Measurements from ENCODE around the gene NFAT5.

NFAT5 gene

GRCh38 chr16:69599731-69600130 lies 34.0 kb downstream of the NFAT5 start:
- no peak overlapping the region for H3K27ac ChIP-seq (ENCODE audit: low read length)
- H4K20me1 ChIP-seq (ENCODE audit: insufficient read depth, low read length): peaks cover 93% of the 10 kb centered on the region
- H3K27me3 ChIP-seq (ENCODE audit: low read depth, low read length): no peaks in the 10 kb centered on the region
- H3K4me2 ChIP-seq (ENCODE audit: low read length): no peak overlapping the region
- H3K9me3 ChIP-seq (ENCODE audit: insufficient read depth, low read length): no peaks in the 10 kb centered on the region
- H3K4me1 ChIP-seq (ENCODE audit: low read length): peaks cover 8% of the 10 kb centered on the region; the same call in 1 of the 2 replicates
- H3K36me3 ChIP-seq (replicated peaks; ENCODE audit: low read depth, low read length): peaks cover 11% of the 10 kb centered on the region
- TF ChIP-seq EZH2phosphoT487 (IDR thresholded peaks at IDR 0.05; ENCODE audit: low read depth) (no peak), CTCF (IDR thresholded peaks at IDR 0.05; ENCODE audit: low read depth, low read length) (no peak)
- H2AFZ ChIP-seq (ENCODE audit: low read depth, low read length): no peak overlapping the region
- H3K9ac ChIP-seq (ENCODE audit: low read length): no peak overlapping the region
- H3K4me3 ChIP-seq (ENCODE audit: low read length): no peak overlapping the region
- H3K79me2 ChIP-seq (ENCODE audit: low read length): peaks cover 100% of the 10 kb centered on the region

GRCh38 chr16:69600202-69600601 lies 34.4 kb downstream of the NFAT5 start:
- TF ChIP-seq CTCF (IDR thresholded peaks at IDR 0.05; ENCODE audit: low read depth, low read length) (no peak), EZH2phosphoT487 (IDR thresholded peaks at IDR 0.05; ENCODE audit: low read depth) (no peak)
- no peak overlapping the region for H3K4me2 ChIP-seq (ENCODE audit: low read length)
- peaks cover 91% of the 10 kb centered on the region for H4K20me1 ChIP-seq (ENCODE audit: insufficient read depth, low read length)
- H3K4me1 ChIP-seq (ENCODE audit: low read length): peaks cover 8% of the 10 kb centered on the region; the same call in 1 of the 2 replicates
- no peak overlapping the region for H3K27ac ChIP-seq (ENCODE audit: low read length)
- no peak overlapping the region for H2AFZ ChIP-seq (ENCODE audit: low read depth, low read length)
- H3K9ac ChIP-seq (ENCODE audit: low read length): no peak overlapping the region
- H3K79me2 ChIP-seq (ENCODE audit: low read length): peaks cover 100% of the 10 kb centered on the region
- no peak overlapping the region for H3K4me3 ChIP-seq (ENCODE audit: low read length)
- H3K27me3 ChIP-seq (ENCODE audit: low read depth, low read length): no peaks in the 10 kb centered on the region
- peaks cover 12% of the 10 kb centered on the region for H3K36me3 ChIP-seq (replicated peaks; ENCODE audit: low read depth, low read length)
- H3K9me3 ChIP-seq (ENCODE audit: insufficient read depth, low read length): no peaks in the 10 kb centered on the region

- Histone ChIP-seq H3K4me2 (ENCODE audit: low read length) (no peak overlapping the region), H3K4me1 (ENCODE audit: low read length) (0 out of 2 replicates have a peak, but pooled peaks cover 4% of the 10 kb centered on the region), H3K27me3 (ENCODE audit: low read depth, low read length) (no peaks in the 10 kb centered on the region), H2AFZ (ENCODE audit: low read depth, low read length) (no peak overlapping the region), H3K36me3 (replicated peaks; ENCODE audit: low read depth, low read length) (peaks cover 9% of the 10 kb centered on the region), H3K79me2 (ENCODE audit: low read length) (peaks cover 100% of the 10 kb centered on the region), H3K27ac (ENCODE audit: low read length) (no peak overlapping the region), H3K9me3 (ENCODE audit: insufficient read depth, low read length) (no peaks in the 10 kb centered on the region), H4K20me1 (ENCODE audit: insufficient read depth, low read length) (peaks cover 90% of the 10 kb centered on the region), H3K4me3 (ENCODE audit: low read length) (no peak overlapping the region), H3K9ac (ENCODE audit: low read length) (no peak overlapping the region)
- no peak for TF ChIP-seq EZH2phosphoT487 (IDR thresholded peaks at IDR 0.05; ENCODE audit: low read depth)
- no peak for TF ChIP-seq CTCF (IDR thresholded peaks at IDR 0.05; ENCODE audit: low read depth, low read length)
Observed at GRCh38 chr16:69601250-69601649, 35.5 kb downstream of the NFAT5 start.

GRCh38 chr16:69606985-69607384 lies 41.2 kb downstream of the NFAT5 start:
- no peak overlapping the region for H3K9ac ChIP-seq (ENCODE audit: low read length)
- H3K9me3 ChIP-seq (ENCODE audit: insufficient read depth, low read length): no peaks in the 10 kb centered on the region
- H3K36me3 ChIP-seq (replicated peaks; ENCODE audit: low read depth, low read length): peaks cover 16% of the 10 kb centered on the region
- peaks cover 6% of the 10 kb centered on the region for H3K4me1 ChIP-seq (ENCODE audit: low read length)
- H3K27me3 ChIP-seq (ENCODE audit: low read depth, low read length): no peaks in the 10 kb centered on the region
- no peak overlapping the region for H3K4me3 ChIP-seq (ENCODE audit: low read length)
- no peak overlapping the region for H2AFZ ChIP-seq (ENCODE audit: low read depth, low read length)
- H3K27ac ChIP-seq (ENCODE audit: low read length): no peak overlapping the region
- no peak for TF ChIP-seq CTCF (IDR thresholded peaks at IDR 0.05; ENCODE audit: low read depth, low read length)
- no peak for TF ChIP-seq EZH2phosphoT487 (IDR thresholded peaks at IDR 0.05; ENCODE audit: low read depth)
- H3K79me2 ChIP-seq (ENCODE audit: low read length): peaks cover 99% of the 10 kb centered on the region
- peaks cover 83% of the 10 kb centered on the region for H4K20me1 ChIP-seq (ENCODE audit: insufficient read depth, low read length)
- no peak overlapping the region for H3K4me2 ChIP-seq (ENCODE audit: low read length)
